HG03469 (cell line): ENCODE results near the gene FAM200C.

ENCODE experiments used
- ATAC-seq: cut with Tn5 transposase; IDR thresholded peaks from one replicate; pipeline ENCODE4 v1.9.1; 2021; ENCODE audit warnings: mild to moderate bottlenecking, moderate library complexity, moderate number of reproducible peaks; ENCODE audit not compliant: unreplicated experiment

FAM200C gene

DNA sequence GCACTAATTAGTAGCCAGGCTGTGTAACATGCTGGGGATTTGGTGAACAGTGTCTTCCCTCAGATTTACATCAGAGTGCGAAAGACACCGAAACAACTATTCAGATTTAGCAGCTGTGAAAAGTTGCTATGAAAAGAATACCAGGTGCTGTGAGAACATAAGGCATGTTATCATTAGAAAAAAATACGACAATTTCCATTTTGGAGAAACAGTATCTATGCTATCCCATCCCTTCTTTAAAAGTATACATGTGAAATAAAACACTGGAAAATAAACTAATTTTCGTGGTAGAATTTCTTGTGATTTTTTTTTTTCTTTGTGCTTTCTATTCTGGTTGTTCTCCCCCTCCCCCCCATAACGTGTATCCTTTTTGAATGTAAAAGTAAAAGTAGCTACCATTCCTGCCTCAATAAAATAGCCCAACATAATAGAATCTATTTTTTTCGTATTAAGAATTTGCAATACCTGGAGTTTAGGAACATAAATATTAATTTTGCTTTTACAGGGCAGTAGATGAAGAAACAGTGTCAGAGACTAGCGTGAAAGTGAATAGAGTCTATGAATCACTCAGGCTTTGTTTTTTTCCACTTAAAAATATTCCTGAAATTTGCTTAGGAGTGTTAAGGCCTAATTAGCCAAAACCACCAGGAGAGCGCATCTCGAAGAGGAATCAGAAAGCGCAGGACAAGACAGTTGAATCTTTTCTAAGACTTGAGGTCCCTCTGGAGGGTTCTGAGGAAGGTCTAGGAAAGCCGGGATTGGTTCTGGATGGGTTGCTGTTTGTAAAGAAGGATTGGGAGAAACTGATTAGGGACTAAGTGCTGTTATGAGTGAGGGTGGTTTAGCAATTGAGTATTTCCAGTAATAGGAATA, 19.8 kb upstream of the FAM200C start:
- ATAC-seq: no peak

DNA sequence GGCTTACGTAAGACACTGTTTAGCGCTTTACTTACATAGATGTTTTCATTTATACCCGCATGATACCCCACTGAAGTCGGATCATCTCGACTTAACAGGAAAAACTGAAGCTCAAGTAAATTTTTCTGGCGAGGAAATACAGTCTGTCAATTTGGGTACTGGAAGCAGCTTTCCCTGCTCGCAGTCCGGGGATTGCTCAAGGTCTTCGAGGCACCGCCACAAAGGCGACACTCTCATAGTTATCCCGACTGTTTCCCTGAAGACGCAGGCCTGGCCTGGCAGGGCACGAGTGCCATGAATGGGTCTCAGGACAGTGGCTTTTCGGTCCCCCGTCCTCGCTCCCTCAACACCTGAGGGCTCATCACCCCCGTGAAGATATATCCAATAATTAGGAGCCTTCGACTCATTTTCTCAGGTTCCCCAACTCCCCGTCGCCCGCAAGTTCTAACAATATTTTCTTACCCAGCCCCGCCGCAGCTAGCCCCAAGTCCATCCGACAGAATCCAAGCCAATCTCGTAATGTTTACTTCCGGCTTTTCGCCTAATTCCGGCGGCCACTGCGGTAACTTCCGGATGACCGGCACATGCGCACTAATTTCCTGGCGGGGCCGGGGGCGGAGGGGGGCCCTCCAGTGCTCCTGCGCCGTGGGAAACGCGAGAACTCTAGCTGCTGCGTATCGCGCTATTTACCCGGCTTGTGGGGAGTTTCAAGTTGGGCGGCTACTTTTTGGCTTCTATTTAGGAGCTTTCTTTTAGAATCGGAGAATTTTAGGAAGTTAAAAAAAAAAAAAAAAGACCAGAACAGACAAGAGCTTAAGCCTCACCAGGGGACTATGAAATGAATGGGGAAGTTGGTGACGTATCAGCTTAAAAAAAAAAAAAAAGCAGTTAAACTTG, 19.0 kb upstream of the FAM200C start, which contains the start of gene SLU7:
TSS of gene SLU7 (minus strand) at position 521 of the 897 bp plus-strand sequence. CDS start 3,787 bp downstream, outside the sequence.
- peak; percentile 46 for ATAC-seq

DNA sequence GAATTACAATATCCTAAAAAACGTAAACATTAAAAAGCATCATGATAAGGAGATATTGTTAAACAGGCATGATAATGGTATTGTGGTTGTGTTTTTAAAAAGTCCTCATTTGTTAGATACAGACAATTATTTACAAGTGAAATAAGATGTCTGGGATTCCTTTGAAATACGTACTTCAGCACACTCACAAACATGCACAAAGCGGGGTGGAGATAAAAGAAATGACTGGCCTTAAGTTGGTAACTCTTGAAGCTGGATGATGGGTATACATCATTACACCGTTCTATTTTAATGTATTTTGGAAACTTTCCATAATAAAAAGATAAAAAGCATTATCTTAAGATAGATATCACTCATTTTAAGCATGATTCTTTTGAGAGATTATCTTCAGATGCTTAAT, 1.0 kb downstream of the FAM200C start:
- ATAC-seq: no peak

DNA sequence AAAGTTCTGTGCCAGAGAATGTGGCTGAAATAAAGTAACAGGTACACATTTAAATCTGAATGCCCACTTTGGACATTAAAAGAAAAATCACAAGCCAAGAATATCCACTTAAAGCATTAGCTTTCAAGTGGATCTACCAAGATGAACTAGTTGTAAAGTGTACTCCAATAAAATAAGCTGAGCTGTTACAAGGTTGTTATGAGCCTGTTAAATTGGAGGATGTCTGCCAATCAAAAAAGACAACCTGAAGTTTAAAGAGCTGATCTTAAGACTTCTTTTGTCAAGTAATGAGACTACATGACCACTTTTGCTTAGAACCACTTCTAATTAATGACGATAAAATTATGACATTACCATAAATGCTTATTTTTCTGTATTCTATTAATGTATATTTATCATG, 2.4 kb downstream of the FAM200C start:
- ATAC-seq: no peak

DNA sequence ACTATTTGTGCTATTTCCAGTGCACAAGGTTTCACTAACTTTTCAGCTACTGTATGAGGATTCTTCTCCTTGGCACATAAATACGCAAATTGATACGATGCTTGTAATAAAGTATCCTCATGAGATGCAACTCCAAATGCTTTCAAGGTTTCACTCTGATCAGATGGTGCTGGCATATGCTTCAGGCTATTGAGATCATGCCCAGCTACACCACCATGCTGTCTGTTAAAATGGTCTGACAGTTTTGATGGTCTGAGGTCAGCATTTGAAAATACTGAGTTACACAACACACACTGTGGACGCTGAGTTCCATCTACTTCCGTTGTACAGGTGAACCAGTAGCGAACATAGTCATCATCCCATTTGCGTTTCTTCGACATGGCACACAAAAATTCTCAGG, 4.7 kb downstream of the FAM200C start:
- no peak for ATAC-seq

DNA sequence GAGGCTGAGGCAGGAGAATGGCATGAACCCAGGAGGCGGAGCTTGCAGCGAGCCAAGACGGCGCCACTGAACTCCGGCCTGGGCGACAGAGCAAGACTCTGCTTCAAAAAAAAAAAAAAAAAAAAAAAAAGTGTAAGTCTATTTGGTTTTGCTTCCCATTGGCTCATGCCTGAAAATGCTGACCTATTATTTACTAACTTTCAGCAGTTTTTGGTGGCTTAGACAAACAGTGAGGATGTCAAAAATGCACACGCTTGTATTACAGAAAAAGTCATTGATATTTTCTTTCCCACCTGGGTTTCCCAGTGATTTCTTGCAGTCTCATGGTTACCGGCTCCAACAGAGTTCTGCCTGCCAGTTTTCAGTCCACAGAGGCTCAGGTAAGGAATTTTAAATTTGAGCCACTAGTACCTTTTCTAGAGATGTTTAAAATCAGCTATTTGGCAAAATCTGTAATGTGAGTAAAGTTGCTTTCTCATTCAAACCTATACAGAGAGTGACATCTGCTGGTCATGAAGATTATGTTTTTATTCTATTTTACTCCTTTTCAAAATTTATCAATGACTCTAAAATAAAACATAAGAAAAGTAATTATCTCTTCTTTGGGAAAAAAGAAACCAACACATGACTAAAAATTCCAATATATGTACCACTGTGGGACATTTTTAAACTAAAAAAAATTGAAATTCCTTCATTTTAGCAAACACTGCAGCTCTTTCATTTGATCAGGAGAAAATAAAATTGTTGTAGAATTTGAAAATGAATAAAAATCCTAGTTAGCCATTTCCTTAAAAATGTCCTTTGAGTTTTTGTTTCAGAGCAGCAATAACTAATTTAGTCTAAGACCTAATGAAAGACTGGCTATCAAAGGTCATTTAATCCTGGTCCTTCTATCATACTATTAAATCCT, 8.8 kb downstream of the FAM200C start:
- no peak for ATAC-seq

DNA sequence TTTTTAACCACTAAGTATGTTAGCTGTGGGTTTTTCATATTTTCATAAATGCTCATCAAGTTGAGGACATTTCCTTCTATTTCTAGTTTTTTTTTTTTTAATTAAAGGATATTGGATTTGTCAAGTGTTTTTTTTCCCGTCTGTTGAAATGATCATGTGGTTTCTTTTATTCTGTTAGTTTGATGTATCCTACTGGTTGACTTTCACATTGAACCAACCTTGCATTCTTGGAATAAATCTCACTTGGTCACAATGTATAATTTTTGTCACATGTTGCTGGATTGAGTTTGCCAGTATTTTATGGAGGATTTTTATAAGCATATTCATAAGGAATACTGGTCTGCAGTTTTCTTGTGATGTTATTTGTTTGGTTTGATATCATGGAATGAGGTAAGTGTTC, 12.4 kb downstream of the FAM200C start:
- no peak for ATAC-seq

DNA sequence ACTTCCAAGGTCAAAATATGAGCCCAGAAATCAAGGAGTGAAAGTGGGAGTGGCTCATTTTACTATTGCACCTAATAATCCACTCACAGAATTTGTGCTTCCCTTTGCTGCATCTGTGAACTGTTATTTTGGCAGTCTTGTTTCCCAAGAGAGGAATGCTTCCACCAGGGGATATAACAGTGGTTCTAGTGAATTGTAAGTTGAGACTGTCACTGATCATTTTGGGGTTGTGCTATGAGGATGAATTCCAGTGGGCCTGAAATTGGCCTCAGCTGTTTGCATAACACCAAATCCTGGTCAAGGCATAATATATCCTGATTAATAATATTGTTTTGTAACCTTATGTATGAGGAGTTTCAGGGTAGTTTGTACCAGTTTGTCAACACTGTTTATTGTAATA, 14.4 kb downstream of the FAM200C start:
- no peak for ATAC-seq

DNA sequence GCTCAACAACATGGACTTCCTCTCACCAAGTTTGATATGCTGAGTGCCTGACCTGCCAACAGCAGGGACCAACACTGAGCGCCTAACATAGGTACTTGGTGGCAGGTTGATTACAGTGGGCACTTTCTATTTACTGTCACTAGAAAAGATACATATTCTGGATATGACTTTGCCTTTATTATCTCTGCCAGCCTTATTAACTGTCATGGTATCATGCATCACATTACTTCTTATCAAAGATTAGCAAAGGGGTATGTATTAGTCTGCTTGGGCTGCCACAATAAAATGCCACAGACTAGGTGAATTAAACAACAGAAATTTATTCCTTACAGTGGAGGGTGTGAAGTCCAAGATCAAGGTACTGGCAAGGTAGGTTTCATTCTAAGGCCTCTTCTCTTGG, 15.2 kb downstream of the FAM200C start:
- no peak for ATAC-seq

DNA sequence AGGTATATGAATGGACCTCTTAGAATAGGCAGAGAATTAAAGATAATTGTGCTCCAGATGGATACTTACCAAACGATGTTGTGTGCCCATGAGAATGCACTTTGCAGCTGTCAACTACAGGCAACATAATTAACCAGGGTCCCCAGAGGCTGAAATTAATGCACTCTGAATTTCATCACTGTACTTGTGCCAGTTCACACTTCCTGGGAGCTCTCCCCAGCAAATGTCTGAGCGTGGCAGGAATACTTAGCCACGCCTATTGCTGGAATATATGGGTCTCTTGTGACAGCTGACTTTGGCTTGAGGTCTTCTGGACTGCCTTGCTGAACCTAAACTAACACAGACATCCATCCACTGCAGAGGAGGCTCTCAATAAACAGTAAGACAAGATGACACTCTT, 17.5 kb downstream of the FAM200C start:
- no peak for ATAC-seq

DNA sequence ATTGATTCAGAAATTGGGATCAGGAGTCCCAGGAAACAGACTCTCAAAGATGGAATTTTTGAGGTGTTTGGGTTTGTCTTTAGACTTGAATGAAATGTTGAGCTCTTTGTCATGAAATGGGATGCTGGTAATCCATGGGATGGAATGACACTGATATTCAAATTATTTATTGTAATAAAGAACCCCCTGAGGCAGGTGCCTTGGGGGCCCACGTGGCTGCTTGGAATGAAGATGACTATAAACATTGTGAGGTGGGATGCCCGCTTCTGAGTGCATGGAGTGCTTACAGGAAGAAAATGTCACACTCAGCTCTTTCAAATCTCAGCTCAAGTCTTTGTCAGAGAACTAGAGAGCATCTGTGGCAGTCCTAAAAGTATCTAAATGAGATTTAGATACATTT, 19.8 kb downstream of the FAM200C start:
- no peak for ATAC-seq

DNA sequence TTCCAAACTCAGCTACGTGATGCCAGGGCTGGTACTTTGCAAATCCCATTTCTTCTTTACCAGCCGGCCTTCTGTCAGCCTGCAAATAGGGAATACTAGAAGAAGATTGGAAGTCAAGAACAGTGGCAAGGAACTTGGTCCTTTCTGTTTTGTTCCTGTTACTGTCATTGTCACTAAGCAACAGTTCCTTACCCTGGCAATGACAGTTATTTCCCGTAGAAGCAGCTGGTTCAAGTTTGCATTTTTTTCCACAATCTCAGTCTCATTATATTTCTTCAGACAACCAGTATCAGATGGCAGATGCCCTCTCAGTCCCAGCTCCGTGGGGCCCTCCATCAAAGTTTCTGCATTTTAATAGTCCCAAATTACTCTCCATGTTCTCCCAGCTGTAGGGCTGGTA, 20.3 kb downstream of the FAM200C start:
- ATAC-seq: no peak

DNA sequence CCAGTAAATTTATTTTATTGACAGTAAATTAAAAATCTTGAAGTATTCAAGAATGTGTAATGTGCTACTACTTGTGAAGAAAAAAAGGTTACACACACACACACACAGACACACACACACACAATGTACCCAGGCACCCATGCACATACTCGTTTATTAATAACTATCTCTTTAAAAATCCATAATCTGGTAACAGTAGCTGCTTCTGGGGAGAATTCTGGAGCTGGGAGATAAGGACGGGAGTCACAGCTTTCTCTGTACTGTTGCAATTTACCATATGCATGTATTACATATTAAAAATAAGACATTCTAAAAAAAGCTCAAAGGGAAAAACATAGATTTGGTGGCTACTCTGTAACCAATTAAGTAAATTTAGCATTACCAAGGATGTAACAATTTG, 21.5 kb downstream of the FAM200C start:
- ATAC-seq: no peak

DNA sequence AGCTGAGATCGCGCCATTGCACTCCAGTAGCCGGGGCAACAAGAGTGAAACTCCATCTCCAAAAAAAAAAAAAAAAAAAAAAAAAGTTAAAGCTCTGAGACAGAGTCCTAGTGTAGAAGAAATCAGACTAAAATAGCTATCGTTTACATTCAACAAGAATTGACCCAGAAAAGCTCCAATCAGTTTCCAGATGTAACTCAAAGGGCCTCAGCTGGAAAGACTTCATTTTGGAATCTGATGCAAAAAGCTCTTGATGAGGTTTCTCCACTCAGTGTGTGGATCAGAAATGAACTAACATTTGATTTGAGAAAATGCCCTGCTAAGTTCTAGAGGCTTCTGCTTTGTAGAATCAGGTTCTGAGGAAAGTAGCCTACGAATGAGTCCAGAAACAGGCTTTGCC, 22.2 kb downstream of the FAM200C start:
- no peak for ATAC-seq

DNA sequence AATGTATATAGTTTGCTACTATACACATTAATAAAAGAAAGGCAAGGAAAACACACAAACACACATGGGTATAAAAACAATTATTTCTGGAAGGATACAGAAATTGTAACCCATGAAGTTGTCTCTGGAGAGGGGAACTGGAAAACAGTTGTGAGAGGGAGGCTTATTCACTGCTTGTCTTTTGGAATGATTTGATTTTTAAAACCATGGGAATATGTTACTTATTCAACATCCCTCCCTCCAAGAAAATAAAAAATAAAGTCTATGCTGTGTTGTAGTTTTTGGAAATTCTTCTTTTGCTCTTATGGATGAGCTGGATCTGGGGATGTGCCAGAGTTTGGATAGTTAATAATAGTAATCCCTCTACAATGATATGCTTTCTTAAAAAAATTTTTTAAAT, 23.4 kb downstream of the FAM200C start:
- ATAC-seq: no peak

DNA sequence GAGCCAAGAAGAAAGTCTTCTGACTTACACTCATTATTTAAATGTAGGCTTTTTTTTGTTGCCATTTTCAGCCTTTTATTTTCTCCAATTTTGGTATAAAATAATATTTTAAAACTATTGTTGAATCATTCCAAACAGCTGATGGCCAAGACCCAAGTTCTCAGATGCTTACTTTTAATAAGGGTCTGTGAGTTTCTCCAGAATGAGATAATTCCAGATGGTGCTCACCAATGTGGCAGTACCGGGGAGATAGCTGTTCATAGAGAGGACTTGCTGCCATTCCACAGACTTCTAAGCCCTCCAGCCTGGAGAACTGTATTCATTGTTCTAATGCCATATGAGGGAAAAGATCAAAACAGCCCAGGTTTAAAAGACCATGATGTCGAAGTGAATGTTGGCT, 24.2 kb downstream of the FAM200C start:
- ATAC-seq: no peak

DNA sequence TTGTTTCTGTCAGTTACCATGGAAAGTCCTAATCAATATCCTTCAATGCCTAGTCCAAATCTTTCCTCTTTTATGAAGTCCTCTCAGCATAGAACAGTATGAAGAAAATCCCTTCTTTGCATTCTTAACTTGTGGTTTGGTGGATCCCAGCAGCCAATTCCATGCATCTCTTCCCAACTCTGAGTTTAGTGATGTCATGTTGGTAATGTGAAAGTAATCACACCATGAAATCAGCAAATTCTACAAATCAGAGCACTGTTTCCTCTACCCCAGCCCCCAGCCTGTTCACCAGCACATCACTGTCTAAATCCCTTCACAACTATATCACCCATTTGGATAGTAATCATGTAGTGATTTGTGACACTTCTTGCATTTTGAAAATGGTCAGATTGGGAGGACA, 24.7 kb downstream of the FAM200C start:
- ATAC-seq: no peak

DNA sequence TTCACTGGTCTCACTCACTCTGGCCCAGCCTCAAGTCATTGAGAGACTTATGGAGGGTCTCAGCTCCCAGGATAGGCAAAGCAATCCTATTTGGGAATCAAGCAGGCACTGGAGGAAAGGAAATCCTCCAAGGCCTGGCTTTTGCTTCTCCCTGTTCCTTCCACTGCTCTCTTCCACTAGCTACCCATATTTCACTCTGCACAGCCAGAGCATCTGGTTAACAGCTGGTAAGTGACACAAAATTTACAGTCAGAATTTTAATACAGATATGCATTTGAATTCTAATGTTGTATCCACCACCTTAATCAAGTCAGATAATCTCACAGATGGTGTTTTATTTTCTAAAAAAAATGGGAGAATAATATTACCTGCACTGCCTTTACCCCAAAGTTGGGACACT, 28.6 kb downstream of the FAM200C start:
- no peak for ATAC-seq

DNA sequence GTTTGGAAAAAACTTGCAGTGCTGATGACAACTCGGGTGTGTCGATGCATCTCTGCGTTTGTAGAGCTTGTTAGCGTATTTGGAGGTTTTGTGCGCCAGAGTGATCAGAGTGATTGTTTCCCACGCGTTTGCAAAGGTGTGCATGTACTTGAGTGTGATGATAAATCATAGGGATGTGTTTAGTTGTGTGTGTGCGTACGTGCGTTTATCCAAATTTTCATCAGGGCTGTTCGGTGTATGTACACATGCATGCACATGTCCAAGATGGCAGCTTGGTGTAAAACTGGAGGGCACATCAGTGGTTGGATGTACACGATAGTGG, 29.2 kb downstream of the FAM200C start:
- no peak for ATAC-seq

DNA sequence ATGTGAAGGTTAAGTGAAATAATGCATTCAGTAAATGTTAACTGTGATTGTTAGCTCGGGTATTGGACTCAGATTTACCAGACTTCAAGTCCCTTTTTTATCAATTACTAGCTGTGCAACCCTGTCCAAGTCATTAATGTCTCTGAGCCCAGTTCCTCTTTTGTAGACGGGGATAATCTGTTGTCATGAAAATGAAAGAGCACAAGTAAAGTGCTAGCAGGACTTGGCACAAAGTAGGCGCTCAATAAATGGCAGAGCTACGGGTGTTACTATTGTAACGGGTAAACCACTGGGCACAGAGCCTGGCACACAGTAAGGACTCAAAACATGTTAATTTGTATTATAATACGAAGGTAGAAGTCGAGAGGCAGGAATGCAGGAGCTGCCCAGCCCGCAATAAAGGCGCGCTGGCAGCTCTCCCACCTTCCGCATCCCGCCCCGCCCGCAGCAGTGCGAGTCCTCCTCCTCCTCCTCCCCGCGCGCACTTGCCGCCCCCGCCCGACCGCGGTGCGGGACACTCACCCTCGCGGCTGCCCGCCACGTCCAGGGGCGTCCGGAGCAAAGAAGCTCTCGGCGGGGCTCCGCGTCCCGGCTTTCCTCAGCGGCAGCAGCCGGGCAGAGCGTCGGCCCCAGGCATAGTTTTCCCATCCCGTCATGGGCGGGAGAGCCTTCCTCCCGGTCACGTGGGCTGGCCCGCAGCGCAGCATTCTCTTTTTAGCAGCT, 29.7 kb downstream of the FAM200C start, which contains the start of gene C1QTNF2:
TSS of gene C1QTNF2 (minus strand) at position 637 of the 723 bp plus-strand sequence. CDS start 15,615 bp downstream, outside the sequence.
- no peak for ATAC-seq
